SW480 (cell line): ENCODE results near the gene PTDSS2.

Experiments
- DNase-seq: peaks from one replicate; pipeline ENCODE4 v3.0.0-alpha.2; 2016; ENCODE audit warnings: low spot score

The PTDSS2 gene

DNA sequence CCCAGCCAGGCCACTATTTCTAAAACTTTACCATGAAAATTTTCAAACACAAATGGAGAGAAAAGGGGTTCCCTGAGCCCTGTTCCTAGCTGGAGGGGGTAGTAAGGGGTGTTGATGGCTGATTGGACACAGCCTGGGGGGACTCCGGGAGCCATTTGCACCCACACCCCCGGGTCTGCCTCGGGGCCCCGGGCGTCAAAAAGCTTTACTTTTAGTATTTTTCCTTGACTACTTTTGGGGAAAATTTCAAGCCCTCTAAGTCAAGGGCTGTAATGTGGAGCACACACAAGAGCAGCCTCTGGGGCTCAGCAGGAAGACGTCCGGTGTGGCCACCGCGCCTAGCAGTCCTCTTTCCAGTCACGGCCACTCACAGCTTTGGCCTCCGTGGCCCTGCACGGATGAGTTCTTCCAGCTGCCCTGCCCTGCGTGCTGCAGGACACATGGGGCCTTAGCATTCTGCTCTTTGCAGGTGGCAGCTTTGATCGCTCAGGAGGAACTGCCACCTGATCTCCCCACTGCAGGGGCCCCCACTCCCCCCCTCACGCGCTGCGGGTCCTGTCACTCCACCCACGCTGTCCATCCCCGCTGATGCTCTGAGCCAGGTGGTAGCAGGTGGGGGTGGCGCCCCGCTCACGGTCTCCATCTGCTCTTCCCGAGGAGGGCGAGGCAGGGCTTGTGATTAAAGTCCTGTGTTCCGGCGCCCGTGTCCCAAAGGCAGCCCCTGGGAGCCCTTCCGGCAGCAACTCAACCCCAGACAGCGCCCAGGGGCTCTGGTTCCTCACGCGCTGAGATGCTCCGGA is 42.5 kb downstream of the PTDSS2 start:
- no peak for DNase-seq

DNA sequence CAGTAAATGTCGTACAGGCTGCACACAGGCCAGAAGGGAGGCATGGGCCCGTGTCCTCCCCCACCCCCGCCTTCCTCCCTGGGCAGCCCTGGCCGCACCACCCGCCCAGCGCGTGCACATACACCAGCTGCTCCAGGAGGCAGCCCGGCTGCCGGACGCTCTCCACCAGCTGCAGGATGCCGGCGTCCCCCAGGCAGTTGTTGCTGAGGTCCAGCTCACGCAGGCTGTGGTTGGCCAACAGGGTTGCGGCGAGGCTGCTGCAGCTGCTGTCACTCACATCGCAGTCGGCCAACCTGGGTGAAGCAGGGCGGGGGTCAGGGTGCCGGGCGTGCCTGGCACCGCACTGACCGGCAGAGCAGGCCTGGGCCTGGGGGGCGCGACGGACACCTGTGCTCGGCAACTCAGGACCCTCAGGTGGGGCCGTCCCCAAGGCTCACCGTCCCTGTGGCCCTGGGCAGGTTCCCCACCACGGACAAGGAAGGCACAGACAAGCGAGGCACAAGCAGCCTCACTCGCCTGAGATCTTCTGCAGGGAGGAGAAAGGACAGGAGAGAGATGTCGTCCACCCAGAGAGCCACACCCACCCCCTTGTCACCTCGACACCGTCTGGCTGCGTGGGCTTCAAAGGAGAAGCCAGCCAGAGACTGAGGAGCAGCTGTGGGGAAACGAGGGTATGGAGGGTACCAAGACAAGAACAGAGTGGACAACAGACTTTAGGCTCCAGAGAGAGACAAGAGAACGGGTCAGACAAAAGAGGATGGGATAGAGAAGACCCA is 44.9 kb downstream of the PTDSS2 start:
- no peak for DNase-seq

GRCh38 chr11:495537-495931 is 45.5 kb downstream of the PTDSS2 start:
- DNase-seq, result no peak

- DNase-seq, result peak; percentile 15
These were observed 46.9 kb downstream of the PTDSS2 start for GRCh38 chr11:496834-497564.

- no peak for DNase-seq
These were observed 47.7 kb downstream of the PTDSS2 start for GRCh38 chr11:497565-498296.

- no peak for DNase-seq
These were observed 48.5 kb downstream of the PTDSS2 start for GRCh38 chr11:498297-499181.

- DNase-seq, result no peak
These were observed 49.4 kb downstream of the PTDSS2 start for GRCh38 chr11:499201-500076.

DNA sequence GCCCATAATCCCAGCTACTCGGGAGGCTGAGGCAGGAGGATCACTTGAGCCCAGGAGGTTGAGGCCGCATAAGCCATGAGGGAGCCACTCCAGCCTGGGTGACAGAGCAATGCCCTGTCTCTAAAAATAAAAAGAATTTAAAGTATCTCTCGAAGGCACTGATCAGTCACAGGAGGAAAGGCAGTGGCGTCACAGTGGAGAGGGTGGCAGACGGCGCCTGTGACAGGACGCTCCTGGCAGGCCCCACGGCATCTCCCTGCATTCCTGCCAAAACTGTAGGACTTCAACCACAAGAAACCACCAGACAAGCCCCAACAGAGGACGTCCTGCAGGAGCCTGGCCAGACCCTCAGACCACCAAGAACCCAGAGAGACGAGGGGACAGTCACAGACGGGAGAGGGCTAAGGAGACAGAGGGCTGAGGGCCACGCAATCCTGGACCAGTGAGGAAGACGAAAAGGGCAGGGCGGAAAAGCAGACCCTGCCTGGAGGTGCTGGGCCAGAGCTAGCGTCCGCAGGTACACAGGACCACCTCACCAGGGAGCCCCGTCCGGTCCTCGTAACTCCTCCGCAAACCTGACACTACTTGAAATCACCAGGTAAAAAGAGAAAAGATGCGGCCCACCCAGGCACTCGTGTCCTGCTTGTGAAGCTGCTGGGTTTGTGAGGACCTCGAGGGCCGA is 51.1 kb downstream of the PTDSS2 start:
- DNase-seq, result no peak

DNA sequence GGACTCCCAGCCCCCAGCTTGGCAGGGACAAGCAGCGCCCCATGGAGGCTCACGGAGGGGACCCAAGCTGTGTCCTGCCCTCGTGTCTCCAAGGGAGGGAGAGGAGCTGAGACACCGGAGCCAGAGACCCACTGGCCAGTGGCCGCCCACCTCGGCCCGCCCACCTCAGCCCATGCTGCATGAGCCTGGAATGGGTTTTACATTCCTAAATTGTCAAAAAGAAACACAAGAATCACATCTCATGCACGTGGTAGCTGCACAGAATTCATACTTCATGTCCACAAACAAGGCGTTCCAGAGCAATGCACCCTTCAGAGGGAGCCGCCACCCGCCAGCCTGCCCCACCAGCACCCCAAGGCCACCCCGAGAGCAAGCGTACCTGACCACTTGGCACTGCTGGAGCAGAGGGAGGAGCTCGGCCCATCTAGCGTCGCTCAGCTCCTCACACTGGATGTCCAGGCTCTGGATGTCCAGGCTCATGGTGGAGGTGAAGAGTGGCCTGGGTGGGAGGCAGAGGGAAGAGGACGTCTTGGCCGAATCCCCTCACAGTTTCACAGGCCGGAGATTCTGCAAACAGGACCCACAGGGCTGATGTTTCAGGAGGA is 51.7 kb downstream of the PTDSS2 start:
- no peak for DNase-seq

DNA sequence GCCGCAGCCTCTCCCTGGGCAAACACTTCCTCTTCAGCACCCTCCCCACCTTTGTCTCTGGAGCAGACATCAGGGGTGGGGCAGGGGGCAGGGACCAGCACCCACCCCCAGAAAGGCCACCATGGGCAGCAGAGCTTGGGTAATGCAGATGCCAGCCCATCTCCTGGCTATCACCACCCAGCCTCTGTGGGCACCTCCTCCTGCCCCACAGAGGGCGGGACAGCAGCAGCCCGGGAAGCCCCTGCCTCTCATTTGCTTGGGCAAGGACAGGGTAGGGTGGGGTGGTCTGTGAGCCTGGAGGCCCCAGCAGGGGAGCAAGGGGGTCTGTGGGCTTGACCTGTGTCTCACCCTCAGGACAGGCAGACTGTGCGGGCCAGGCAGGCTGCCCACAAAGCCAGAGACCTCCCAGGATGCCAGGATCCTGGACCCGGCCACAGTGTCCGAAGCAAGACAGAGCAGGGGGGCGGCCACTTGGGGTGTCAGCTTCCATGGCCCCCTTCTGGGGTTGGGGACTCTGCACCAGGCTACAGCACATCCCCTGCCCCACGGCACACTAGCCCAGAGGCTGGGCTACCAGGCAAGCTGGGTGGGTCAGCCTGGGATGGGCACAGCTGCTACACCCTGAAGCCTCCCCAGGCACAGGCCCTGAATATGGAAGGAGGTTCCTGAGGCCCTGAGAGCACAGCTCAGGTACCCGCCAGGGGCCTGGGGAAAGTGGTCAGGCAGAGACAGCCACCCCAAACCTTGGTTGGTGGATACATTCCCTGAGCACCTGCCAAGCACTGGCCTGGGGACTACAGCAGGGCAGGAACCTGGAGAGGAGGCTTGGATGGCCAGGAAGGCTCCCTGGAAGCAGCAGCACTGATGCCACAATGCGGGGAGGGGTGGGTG is 52.5 kb downstream of the PTDSS2 start:
- DNase-seq, result no peak

- no peak for DNase-seq
These were observed 53.3 kb downstream of the PTDSS2 start for GRCh38 chr11:503179-503981.

DNA sequence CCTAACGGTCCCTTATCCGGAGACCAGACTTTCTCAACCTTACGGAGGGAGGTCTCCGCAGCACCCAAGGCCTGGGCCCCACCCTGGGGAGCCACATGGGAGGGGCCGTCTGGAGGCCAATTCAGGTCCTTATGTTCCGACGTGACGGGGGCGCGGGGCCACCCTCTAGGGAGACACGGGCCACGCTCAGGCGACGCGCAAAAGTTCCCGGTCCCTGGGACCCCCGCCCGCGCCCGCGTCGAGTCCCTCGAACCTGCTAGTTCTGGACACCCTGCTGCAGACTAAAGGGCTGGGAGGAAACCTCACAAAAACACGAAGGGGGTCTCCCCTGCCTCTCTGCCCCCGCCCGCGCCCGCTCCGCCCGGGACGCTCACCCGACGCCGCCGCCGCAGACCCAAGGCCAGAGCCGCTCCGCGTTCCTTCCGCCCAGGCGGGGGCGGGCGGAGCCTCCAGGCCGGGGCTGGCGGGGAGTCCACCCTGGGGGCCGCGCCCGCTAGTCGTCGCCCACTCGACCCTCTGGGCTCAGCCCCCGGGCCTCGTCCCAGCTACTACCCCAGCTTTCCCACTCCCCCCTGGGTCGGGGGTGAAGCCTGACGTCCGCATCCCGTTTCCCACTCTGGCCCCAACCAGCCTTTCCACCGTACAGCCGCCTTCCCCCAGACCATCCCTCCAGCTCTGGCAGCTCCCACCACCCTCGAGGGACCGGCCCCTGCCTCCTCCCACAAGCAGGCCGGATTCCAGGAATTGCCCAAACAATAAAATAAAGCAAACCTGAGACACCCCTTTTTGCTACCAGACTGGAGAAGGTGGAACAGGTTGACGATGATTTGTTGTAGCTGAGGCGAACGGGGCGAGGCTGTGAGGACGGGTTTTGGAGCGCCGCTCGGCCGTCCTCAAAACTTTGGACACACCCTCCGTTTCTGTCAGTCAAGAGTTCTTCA is 54.2 kb downstream of the PTDSS2 start:
- no peak for DNase-seq

DNA sequence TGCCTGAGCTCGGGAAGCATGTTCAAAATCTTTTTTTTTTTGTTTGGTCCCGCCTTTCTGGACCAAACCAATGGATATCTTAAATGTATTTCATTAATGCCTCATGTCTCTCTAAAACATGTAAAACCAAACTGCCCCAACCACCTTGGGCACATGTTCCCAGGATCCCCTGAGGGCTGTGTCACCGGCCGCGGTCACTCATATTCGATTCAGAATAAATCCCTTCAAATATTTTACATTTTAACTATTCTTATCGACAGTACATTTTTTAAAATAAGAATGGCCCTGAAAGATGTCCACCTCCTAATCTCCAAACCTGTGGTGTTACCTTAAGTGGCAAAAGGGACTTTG is 54.9 kb downstream of the PTDSS2 start:
- no peak for DNase-seq

DNA sequence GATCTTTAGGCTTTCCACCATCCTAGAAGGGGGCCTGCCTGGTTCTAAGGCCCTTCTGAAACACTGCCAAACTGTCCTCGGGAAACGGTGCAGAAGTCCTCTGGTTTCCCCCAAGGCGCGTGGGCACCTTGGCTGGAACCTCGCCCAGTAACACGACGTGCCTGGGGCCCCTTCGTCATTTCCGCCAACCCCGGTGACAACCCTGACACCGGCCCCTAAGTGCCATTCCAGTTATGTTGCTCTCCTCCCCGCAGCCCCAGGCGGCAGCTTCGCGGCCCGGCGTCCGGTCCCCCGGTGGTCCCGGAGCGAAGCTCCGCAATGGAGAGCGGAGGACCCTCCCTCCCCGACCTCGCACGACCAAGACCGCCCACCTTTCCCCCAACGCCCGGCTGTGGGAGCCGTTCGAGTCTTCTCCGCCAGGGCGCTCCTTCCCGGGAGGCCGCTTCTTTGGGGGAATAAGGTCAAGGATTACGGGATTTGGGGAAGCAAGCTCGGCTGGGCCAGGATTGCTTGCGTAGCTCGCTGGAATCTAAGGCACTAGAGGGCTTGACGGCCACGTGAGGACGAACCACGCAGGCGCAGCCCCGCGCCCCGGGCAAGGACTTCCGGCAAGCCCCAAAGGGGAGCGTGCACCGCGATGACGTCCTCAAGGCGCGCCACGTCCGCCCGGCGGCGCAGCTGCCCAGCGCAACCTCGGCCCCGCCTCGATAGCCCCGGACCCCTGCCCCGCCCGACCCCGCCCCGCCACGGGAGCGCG is 56.3 kb downstream of the PTDSS2 start:
- peak; percentile 92 for DNase-seq

DNA sequence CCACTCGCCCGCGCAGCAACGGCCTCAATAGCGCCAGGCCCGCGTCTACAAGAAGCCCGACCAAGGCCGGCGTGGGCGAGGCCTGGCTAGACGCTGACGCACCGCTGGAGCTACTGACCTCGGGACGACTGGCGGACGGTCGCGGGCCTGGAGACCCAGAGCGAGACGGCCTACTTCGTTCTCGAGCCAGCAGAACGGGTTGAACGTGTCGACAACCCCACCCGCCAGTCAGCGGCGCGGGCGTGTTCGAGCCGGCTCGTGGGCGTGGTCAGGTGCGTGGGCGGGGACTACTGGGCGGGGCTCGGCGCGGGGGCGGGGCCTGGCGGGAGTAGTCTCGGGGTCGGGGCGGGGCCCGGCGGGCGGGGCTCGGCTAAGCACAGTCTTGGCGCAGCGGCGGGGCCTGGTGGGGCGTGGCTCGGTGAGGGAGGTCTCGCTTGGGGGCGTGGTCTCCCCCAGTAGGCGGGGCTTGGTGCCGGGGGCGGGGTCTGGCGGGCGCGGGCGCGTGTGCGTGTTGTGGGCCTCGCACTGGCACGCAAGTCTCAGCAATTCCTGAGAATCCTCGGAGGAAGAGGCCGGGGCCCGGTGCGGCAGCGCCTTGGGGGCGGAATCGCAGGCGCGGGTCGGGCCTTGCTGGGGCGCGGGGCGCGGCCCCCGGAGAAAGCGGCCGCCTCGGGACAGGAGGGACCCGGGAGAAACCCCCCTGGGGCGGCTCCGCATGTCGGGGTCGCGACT is 57.1 kb downstream of the PTDSS2 start, which contains the start of gene RNH1:
Gene RNH1 (minus strand): TSS at position 248 of the 732 bp plus-strand sequence. CDS start 5,080 bp downstream, outside the sequence.
- peak; percentile 78 for DNase-seq
